ENCODE measurements around the gene SF3A1.

Gene SF3A1

GRCh38 chr22:30285176-30285845, 71.4 kb downstream of the SF3A1 start:
- DNase-seq, result no peak

DNA sequence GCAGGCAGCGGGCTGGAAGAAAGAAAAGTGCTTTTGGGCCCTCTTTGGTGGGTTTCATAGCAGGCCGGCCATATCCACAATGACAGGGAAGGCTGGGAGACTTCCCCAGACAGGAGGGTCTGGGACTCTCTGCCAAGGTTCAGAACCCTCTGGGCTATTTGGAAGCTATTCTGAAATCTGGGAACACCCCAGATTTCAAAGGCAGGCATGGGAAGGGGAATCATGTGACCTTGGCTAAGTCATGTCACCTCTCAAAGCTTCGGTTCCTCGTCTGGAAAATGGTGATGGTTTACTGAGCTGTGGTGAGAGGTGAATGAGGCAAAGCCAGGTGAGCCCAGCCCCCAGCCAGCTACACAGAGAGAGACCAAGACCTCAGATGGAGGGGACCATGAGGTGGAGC, 72.0 kb downstream of the SF3A1 start:
- DNase-seq, result no peak

GRCh38 chr22:30284172-30284571, 72.5 kb downstream of the SF3A1 start:
- DNase-seq, result no peak

DNA sequence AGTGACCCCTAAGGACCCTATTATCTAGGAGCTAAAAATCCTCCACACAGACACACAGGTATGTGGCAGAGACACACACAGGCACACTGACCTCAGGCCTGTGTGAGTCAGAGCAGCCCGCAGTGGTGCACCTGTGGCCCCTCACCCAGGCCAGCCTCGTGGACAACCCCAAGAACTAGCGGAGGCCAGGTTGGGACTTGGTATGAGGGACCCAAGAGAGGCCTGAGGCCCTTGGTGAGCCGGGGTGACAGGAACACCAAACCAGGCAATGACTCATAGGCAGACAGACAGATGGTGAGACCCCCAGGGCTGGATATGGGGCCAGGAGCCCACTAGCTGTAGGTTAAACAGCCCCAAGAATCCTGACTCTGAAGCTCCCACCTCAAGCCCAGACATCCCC, 73.4 kb downstream of the SF3A1 start:
- no peak for DNase-seq

GRCh38 chr22:30282616-30283046, 74.1 kb downstream of the SF3A1 start:
- DNase-seq, result no peak
